Ishikawa (cell line): ENCODE results near the gene PRDM7.

Experiments
- CEBPB ChIP-seq: IDR thresholded peaks from 2 replicates; pipeline ENCODE4 v1.6.1; 2012
- CREB1 ChIP-seq: IDR thresholded peaks from 2 replicates; pipeline ENCODE4 v1.6.1; 2012; ENCODE audit warnings: low read depth
- EGR1 ChIP-seq: IDR thresholded peaks from 2 replicates; pipeline ENCODE4 v1.6.1; 2012
- NFIC ChIP-seq: IDR thresholded peaks from 2 replicates; pipeline ENCODE4 v1.6.1; 2012
- RAD21 ChIP-seq: IDR thresholded peaks from 2 replicates; pipeline ENCODE4 v1.6.1; 2012; ENCODE audit warnings: low read depth
- REST ChIP-seq: IDR thresholded peaks from 2 replicates; pipeline ENCODE4 v1.6.1; 2012; ENCODE audit warnings: low read depth, mild to moderate bottlenecking
- TAF1 ChIP-seq: IDR thresholded peaks from 2 replicates; pipeline ENCODE4 v1.6.1; 2012; ENCODE audit warnings: low read depth, mild to moderate bottlenecking
- TCF12 ChIP-seq: IDR thresholded peaks from 2 replicates; pipeline ENCODE4 v1.6.1; 2012; ENCODE audit warnings: low read depth
- TEAD4 ChIP-seq: IDR thresholded peaks from 2 replicates; pipeline ENCODE4 v1.6.1; 2012
- USF1 ChIP-seq: IDR thresholded peaks from 2 replicates; pipeline ENCODE4 v1.6.1; 2012
- YY1 ChIP-seq: IDR thresholded peaks from 2 replicates; pipeline ENCODE4 v1.6.1; 2012; ENCODE audit warnings: low read depth
- ZBTB7A ChIP-seq: IDR thresholded peaks from 2 replicates; pipeline ENCODE4 v1.6.1; 2012; ENCODE audit warnings: low read depth
- TF ChIP-seq, protein P1 (sequence below): IDR thresholded peaks from 2 replicates; pipeline ENCODE4 v1.6.1; 2012

Gene PRDM7

DNA sequence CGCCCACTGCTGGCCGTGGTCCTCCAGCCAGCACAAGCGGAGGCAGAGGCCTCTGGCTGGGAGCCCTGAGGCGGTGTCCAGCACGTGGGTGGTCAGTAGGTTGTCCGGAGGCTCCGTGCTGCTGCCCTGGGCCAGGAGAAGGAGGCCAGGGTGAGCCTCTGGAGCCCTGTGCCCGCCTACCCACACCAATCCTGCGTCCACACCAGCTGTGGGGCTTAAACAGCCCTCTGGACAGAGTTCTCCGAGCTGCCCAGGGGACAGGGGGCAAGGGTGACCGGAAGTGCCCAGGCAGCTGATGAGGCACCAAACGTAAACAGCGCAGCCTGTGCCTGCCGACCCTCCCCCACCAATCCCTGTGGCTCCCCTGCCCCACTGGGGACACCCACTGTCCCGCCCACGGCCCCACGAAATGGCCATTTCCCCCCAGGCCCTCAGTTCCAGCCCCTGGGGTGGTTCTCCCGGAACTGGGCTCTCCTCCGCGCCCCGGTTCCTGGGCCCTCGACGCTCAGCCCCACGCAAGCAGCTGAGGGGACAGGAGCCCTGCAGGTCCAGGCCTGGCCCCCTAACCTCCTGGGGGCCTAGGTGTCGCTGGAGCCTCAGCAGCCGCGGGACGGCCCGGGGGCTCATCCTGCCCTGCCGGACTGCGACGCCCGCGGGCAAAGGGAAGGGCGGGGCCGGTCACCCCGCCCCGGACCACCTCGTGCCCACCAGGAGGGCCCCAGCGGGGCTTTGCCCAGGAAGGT lies 30.0 kb downstream of the PRDM7 start:
- TF ChIP-seq, protein P1, sequence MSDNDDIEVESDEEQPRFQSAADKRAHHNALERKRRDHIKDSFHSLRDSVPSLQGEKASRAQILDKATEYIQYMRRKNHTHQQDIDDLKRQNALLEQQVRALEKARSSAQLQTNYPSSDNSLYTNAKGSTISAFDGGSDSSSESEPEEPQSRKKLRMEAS, result peak; percentile 95
- peak; percentile 47 for TF ChIP-seq NFIC
- no peak for TF ChIP-seq REST
- TF ChIP-seq YY1, result peak; percentile 38; the same call in 1 of the 2 replicates
- peak; percentile 78 for TF ChIP-seq ZBTB7A
- TF ChIP-seq TCF12, result 0 out of 2 replicates have a peak, but pooled peaks have one; percentile 20
- peak; percentile 70 for TF ChIP-seq EGR1
- no peak; the same call in 1 of the 2 replicates for TF ChIP-seq TAF1
- TF ChIP-seq USF1, result peak; percentile 73

- no peak for TF ChIP-seq NFIC
- TF ChIP-seq EGR1, result no peak
Measured at GRCh38 chr16:90046122-90046970, 30.8 kb downstream of the PRDM7 start.

DNA sequence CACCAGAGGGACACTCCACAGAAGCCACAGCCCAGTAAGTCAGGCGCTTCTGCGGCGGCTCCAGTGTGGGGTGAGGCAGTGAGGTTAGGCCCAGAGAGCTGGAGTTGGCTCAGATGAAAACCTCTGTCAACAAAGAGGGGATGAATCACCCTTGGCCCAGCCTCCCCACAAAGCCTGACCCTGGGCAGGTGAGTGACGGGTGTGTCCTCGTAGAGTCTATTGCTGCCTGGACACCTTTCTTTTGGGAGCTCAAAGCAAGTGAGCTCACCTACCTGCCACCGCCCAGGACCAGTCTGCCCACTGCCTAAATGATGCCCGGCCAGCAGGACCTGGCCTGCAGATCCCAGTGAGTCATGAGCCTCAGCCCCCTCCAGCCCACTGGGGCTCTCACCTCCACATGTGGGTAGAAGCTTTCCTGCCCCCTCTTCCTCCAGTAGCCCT lies 33.0 kb downstream of the PRDM7 start:
- TF ChIP-seq REST, result no peak

GRCh38 chr16:90043526-90043925 lies 33.6 kb downstream of the PRDM7 start:
- TF ChIP-seq, protein P1, result no peak
- no peak for TF ChIP-seq ZBTB7A
- TF ChIP-seq YY1, result no peak
- TF ChIP-seq TCF12, result no peak
- no peak for TF ChIP-seq CEBPB
- no peak for TF ChIP-seq NFIC
- TF ChIP-seq REST, result no peak
- no peak for TF ChIP-seq RAD21
- TF ChIP-seq TEAD4, result no peak
- no peak for TF ChIP-seq TAF1
- TF ChIP-seq EGR1, result no peak

DNA sequence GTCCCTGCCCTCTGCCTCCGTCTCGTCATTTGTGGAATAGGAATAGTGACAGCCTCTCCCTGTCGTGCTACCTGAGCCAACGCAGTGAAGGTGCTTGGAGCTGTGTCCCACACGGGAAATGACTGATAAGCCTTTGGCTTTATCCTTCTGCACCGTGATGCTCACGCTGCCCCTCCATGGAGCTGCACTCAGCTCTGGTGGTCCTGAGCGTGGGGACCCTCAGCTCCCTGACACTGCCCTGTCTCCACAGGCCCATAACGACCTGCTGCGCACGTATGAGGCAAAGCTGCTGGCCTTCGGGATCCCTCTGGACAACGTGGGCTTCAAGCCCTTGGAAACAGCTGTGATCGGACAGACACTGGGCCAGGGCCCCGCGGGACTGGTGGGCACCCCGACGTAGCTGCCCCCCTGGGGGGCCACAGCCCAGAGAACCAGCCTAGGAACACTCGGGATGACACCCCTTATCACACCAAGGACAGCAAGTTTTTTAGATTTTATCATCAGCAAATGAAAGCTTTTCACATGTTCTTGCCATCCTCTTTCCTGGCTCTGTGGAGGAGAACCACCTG lies 34.1 kb downstream of the PRDM7 start:
- TF ChIP-seq TCF12 (no peak), EGR1 (no peak), TEAD4 (no peak), TAF1 (no peak), CREB1 (no peak), YY1 (no peak)
